Ovary (tissue), 9 donors: ENCODE measurements around the gene SLC38A3. TPM values are rescaled to one million over a fixed set of nuclear protein-coding genes. Genes with fewer than 3 reads are reported as not detected.

ENCODE experiments used
- DNase-seq, 5 donors: peaks; one replicate each; pipeline ENCODE4 v3.0.0-alpha.2; 2019 to 2020
- H3K27ac ChIP-seq, 2 donors: fragments of 200-600 bp; one replicate each; pipeline versions ENCODE4 v1.5.1 to v1.8.0; 2019 to 2022
- H3K27me3 ChIP-seq: fragments of 200-600 bp; one replicate; pipeline ENCODE4 v1.8.0; 2022
- H3K36me3 ChIP-seq: fragments of 200-600 bp; sonication (generic); one replicate; pipeline ENCODE4 v1.5.1; 2019
- H3K4me1 ChIP-seq: one replicate; pipeline ENCODE4 v1.8.1; 2013; ENCODE audit warnings: mild to moderate bottlenecking, moderate library complexity; ENCODE audit not compliant: insufficient read depth
- H3K4me3 ChIP-seq: fragments of 200-600 bp; sonication (generic); one replicate; pipeline ENCODE4 v1.5.1; 2017
- H3K9me3 ChIP-seq, 2 donors: fragments of 200-600 bp in 1 of 2; sonication (generic) in 1 of 2; one replicate each; pipeline versions ENCODE4 v1.5.1 to v1.8.1; 2013 to 2019; ENCODE audit warnings: mild to moderate bottlenecking in 1 of 2, moderate library complexity in 1 of 2
- EP300 ChIP-seq: sonication (generic); formaldehyde crosslinking; IDR thresholded peaks from one replicate; pipeline ENCODE4 v1.6.1; 2017; ENCODE audit warnings: antibody characterized with exemption
- POLR2A ChIP-seq: fragments of 450-650 bp; IDR thresholded peaks from one replicate; pipeline ENCODE4 v1.6.1; 2017; ENCODE audit warnings: antibody characterized with exemption, mild to moderate bottlenecking, moderate library complexity
- WGBS, 3 donors: extraction: QIAGEN DNeasy Blood & Tissue Kit in 1 of 3; methylation state at CpG; one replicate each; pipeline versions ENCODE4 v1.1.5 to v1.1.7; 2013 to 2017; 5-methylcytosine and 5-hydroxymethylcytosine counted together
- intact Hi-C, 4 donors: fragments of 100-400 bp; cut with DNase I; formaldehyde crosslinking; loops; one replicate each; pipeline versions ENCODE4 v1.11.0 to v1.15.1; 2022 to 2023
- polyA plus RNA-seq, 2 donors: library from polyadenylated mRNA; stranded (reverse); fragments of 200-250 nt in 1 of 2; fragments of 350-450 nt in 1 of 2; fragmentation: Illumina TruSeq in 1 of 2; extraction: RNeasy Lipid Tissue Mini Kit (QIAGEN cat#74804) in 1 of 2; gene quantifications; one replicate each; pipeline ENCODE4 v1.2.3, GENCODE V29; 2013 to 2014
- total RNA-seq, 7 donors: library from RNA; depleted of rRNA in 2 of 7; stranded (reverse); fragments of >200 nt in 2 of 7; fragmentation: NEBNext Ultra II Directional in 3 of 7; extraction: Animal tissue kit (Norgen Biotek cat#: 25700) in 3 of 7; gene quantifications; one replicate each; pipeline versions ENCODE4 v1.1.0 to v1.2.4, GENCODE V29; 2016 to 2023
- TF ChIP-seq, protein P1 (sequence below), 3 donors: fragments of 450-650 bp in 2 of 3; fragments of 200-600 bp in 1 of 3; IDR thresholded peaks; one replicate each; pipeline versions ENCODE4 v1.5.1 to v1.8.0; 2016 to 2022; ENCODE audit warnings: antibody characterized with exemption in 3 of 3, mild to moderate bottlenecking in 1 of 3
- donor health status: DM: no; HTN: no; CAD: no; lungs with moderate emphysema.
- donor health status: DM: no; HTN: no; CAD: no.
- donor health status: Bipolar disorder and iron deficiency.
- donor health status: DM: yes; HTN: yes; CAD: no.
- donor health status: DM: no; HTN: no; CAD: no.
- donor health status: DM: yes; HTN: yes; CAD: no.

Gene SLC38A3
- total and polyA plus RNA-seq, 9 donors: 1.6 to 10.9 (median 7.7) TPM

DNA sequence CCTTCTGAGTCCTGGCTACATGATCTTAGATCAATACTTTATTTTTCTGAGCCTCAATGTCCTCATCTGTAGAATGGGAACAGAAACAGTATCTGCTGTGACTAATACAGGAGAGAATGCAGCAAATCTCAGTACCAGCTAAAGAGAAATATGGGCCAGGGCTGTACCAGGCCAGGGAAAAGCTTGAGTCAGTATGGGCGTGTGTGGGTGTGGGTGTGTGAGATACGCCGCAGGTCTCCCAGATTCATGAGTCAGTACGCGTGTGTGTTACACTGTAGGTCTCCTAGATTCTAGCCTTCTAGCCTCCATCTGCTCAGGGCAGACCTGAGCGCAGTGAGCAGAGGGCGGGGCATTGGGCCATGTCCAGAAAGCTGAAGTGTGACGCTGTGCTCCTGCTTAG is 46.1 kb downstream of the SLC38A3 start:
- TF ChIP-seq POLR2A (no peak), EP300 (no peak)
- TF ChIP-seq, protein P1, sequence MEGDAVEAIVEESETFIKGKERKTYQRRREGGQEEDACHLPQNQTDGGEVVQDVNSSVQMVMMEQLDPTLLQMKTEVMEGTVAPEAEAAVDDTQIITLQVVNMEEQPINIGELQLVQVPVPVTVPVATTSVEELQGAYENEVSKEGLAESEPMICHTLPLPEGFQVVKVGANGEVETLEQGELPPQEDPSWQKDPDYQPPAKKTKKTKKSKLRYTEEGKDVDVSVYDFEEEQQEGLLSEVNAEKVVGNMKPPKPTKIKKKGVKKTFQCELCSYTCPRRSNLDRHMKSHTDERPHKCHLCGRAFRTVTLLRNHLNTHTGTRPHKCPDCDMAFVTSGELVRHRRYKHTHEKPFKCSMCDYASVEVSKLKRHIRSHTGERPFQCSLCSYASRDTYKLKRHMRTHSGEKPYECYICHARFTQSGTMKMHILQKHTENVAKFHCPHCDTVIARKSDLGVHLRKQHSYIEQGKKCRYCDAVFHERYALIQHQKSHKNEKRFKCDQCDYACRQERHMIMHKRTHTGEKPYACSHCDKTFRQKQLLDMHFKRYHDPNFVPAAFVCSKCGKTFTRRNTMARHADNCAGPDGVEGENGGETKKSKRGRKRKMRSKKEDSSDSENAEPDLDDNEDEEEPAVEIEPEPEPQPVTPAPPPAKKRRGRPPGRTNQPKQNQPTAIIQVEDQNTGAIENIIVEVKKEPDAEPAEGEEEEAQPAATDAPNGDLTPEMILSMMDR (IDR thresholded peaks at IDR 0.05): no peak
- 68 to 85% (median 77%) methylated on average over 8 of the region's 8 CpGs for WGBS, 3 donors
- no peaks in the 10 kb centered on the region for H3K27me3 ChIP-seq
- intact Hi-C loops: no loop called here
- H3K4me3 ChIP-seq: no peak overlapping the region
- no peaks in the 10 kb centered on the region for H3K36me3 ChIP-seq
- no peak for DNase-seq
- no peaks in the 10 kb centered on the region for H3K9me3 ChIP-seq
- peaks cover 21% of the 10 kb centered on the region for H3K4me1 ChIP-seq
- no peak overlapping the region for H3K27ac ChIP-seq

DNA sequence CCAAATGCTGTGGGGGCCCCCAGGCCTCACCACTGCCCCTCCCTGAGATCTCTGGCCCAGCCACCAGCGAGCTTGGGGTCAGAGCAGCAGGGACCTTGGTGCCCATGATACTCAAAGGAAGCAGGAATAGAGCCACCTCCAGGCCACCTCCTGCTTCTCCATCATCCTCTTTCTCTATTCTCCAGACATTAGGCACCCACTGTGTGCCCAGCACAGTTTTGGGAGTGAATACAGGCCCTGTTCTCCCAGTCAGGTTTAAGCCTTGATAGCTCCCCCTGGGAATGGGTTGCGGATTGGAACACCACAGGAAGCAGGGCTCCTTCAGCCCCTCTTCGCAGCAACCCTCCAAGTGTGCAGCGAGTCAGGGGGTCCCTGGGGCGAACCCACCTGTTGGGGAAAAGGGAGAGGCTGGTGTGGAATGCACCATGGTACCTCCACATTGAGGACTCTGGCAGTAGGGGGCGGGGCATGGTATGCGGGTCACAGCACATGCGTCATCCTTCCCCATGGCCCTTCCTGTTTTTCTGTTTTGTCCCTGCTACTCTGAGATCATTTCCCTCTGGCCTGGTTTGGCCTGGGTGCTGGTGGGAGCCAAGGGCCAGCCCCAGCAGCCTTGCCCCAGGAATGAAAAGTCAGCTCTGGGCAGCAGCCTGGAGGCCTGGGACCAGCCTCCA is 49.6 kb downstream of the SLC38A3 start:
- no peak overlapping the region for H3K4me3 ChIP-seq
- peak overlapping the region in 1 of 2 donors; percentile 20 for H3K27ac ChIP-seq
- TF ChIP-seq POLR2A (no peak), EP300 (no peak)
- TF ChIP-seq, protein P1 (IDR thresholded peaks at IDR 0.05): no peak
- no peaks in the 10 kb centered on the region for H3K36me3 ChIP-seq
- WGBS, 3 donors: 77 to 86% (median 81%) methylated on average over 8 of the region's 8 CpGs
- intact Hi-C loops: no loop called here
- DNase-seq: peak in 2 of 5 donors; percentile 28 to 33
- peaks cover 11% of the 10 kb centered on the region for H3K4me1 ChIP-seq
- H3K27me3 ChIP-seq: no peaks in the 10 kb centered on the region
- no peaks in the 10 kb centered on the region for H3K9me3 ChIP-seq

DNA sequence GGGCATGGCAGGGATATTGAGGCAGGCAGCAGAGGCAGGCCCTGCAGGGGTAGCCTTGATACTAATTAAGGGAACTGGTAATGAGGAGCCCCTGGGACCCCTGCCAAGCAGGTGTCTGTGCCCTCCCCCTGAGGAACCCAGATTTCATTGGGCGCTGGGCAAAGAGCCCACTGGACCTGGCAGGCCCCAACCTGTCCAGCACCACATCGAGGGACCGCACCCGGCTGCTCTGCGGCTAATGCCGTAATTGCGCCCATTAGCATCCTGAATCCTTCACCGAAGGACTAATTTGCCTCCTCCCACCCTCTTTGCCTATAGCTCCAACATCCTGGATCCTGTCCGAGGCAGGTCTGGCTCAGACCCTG is 50.2 kb downstream of the SLC38A3 start:
- 73 to 90% (median 81%) methylated on average over 9 of the region's 9 CpGs for WGBS, 3 donors

DNA sequence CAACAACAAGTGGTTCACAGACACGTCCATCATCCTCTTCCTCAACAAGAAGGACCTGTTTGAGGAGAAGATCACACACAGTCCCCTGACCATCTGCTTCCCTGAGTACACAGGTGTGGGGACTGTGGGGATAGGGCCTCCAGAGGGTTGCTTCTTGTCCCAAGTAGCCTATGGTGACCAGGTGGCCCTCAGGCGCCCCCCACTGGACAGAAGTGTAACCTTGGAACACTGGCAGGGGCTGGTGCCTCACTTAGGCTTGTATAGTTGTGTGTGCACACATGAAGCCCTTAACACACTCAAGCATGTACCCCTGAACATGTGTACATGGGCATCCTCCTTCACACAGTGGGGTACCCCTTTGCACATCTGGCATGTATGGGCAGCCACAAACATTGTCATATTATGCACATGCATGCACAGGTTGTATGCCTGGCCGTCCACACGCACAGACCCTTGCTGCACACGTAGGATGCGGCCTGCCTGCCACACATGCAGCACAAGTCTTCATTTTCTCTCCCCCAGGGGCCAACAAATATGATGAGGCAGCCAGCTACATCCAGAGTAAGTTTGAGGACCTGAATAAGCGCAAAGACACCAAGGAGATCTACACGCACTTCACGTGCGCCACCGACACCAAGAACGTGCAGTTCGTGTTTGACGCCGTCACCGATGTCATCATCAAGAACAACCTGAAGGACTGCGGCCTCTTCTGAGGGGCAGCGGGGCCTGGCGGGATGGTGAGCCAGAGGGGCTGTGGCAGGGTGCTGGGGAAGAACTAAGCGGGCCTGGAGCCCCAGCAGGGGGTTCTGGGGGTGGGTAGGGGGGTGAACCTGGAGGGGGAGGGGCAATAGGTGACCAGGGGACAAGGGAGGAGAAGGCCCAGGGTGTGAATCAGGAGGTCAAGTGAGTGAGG is 52.2 kb downstream of the SLC38A3 start:
- Histone ChIP-seq H3K36me3 (no peaks in the 10 kb centered on the region), H3K4me3 (no peak overlapping the region), H3K9me3 (no peaks in the 10 kb centered on the region), H3K27me3 (no peaks in the 10 kb centered on the region), H3K4me1 (peaks cover 12% of the 10 kb centered on the region), H3K27ac (no peak overlapping the region)
- peak in 1 of 5 donors; percentile 26 for DNase-seq
- TF ChIP-seq POLR2A: no peak
- TF ChIP-seq EP300: no peak
- TF ChIP-seq, protein P1 (IDR thresholded peaks at IDR 0.05): no peak
- WGBS, 3 donors: 91 to 93% (median 93%) methylated on average over 20 of the region's 20 CpGs
- intact Hi-C loops: no loop called here

More for the DNA sequence above, 50.2 kb downstream of the SLC38A3 start:
- Histone ChIP-seq H3K27ac (peak overlapping the region in 1 of 2 donors; percentile 20), H3K9me3 (no peaks in the 10 kb centered on the region), H3K4me3 (no peak overlapping the region), H3K27me3 (no peaks in the 10 kb centered on the region), H3K4me1 (peaks cover 6% of the 10 kb centered on the region), H3K36me3 (no peaks in the 10 kb centered on the region)
- intact Hi-C loops: no loop called here
- peak in 2 of 5 donors; percentile 34 to 39 for DNase-seq
- no peak for TF ChIP-seq EP300
- TF ChIP-seq, protein P1 (IDR thresholded peaks at IDR 0.05): no peak
- TF ChIP-seq POLR2A: no peak
